Activated CD8-positive, alpha-beta memory T cell treated with anti-CD3 and anti-CD28 coated beads, Interleukin-2, amount 50 U/mL, for 4 hours (primary cell): ENCODE measurements around the gene CAMK1D.

Experiments
- DNase-seq: peaks from one replicate; pipeline ENCODE4 v3.0.0-alpha.2; 2020

CAMK1D gene

GRCh38 chr10:12774204-12774894, 425.0 kb downstream of the CAMK1D start:
- DNase-seq = no peak

DNA sequence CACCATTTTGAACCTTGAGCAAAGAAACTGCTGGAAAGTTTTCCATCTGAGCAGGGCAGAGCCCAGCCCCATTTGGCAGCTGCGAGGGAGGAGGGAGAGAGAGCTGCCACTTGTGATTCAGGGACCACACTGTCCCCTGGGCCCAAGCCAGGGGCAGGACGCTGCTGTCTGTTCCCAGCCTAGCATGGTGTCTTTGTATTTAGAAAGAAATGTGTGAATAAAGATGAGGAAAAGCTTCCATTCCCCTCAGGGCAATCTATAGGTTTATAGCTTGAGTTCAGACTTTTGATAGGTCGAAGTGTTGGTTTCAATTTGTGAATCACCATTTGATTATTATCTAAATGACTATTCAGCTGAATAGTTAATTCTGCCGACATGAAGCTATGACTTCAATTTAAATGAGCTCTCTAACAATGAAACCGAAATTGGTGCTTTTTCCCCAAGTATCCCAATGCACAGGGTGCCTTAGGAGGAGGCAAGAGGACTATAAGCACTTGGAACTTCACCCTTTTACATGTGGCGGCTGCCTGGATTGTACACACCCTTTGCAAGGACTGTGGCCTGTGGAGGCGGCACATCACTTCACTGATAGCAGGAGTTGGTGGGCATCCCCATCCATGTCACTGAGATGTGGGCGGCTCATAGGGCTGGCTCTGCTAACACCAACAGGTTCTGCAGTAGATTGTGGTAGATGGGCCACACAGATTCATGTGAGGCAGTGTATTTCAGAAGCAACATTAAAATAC, 428.7 kb downstream of the CAMK1D start:
- DNase-seq = no peak

GRCh38 chr10:12780634-12781601, 431.6 kb downstream of the CAMK1D start:
- DNase-seq = no peak

DNA sequence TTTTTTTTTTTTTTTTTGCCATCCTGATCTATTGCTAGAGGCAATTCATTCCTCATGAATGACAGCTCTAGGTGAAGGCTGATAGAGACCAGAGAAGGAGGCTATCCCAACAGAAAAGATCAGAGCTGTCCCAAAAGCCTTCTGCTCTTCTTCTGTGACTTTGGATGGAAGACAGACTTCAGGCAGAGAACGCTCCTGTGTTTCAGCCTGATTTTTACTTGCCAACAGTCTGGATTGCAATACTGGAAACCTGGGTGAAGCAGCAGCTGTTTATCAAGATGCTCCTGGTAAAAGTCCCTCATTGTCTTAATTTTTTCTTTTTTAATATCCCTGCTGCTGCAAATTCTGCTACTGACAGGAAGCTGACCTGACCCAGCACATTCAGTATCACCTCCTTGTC, 432.6 kb downstream of the CAMK1D start:
- no peak for DNase-seq

GRCh38 chr10:12782537-12782936, 433.2 kb downstream of the CAMK1D start:
- peak; percentile 36 for DNase-seq

DNA sequence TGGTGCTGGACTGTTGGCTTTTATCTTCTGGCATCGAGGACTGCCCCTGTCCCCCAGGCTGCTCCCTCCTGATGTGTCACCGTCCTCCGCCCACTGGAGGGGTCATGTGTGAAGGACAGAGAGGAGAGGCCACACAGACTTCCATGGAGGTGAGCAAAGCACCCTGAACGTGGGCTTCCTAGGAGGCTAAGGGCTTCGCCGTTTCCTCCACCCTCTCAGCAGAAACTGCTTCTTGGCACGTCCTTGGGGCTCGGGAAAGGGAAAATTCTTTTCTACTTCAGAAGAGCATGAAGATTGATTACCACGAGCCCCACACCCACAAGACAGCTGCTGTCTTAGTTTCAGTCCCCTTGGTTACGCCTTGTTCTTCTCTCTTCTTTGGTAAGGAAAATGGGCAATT, 433.9 kb downstream of the CAMK1D start:
- DNase-seq = no peak

DNA sequence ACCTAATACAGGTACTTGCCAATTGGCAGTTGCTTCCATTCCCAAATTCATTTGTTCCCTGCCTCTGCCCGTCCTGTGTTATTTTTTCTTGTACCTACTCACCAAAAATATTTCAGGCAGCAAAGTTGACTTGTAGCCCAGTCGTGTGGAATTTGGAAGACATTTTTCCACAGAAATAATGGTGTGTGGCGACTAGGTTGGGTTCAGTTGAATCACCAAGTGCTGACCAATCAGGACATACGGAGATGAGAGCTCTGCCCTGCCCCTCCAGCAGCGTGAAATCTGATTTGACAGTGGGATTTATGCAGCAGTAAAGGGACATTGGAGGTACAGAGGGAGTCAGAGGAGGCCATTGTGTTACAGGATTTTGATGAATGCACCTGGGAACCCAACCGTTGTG, 435.3 kb downstream of the CAMK1D start:
- no peak for DNase-seq

- no peak for DNase-seq
These were observed 436.1 kb downstream of the CAMK1D start for GRCh38 chr10:12785415-12785831.

DNA sequence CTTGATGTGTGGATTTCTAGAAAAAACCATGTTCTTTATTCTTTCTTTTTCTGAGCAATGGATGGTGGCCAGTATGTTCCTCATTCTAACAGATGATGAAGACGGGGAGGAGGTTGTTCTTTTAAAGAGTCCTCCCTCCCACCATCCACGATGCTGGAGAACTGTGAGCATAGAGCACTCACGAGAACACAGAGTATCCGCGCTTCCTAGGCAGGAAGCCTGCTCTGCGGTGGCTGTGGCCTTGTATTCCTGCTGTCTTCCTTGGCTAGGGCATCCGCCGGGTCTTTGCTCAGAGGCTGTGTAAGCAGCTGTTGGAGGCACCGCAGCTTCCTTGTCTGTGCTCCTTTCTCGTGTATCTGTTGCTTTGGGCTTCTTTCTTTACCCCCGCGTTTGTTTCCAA, 437.9 kb downstream of the CAMK1D start:
- DNase-seq = no peak

DNA sequence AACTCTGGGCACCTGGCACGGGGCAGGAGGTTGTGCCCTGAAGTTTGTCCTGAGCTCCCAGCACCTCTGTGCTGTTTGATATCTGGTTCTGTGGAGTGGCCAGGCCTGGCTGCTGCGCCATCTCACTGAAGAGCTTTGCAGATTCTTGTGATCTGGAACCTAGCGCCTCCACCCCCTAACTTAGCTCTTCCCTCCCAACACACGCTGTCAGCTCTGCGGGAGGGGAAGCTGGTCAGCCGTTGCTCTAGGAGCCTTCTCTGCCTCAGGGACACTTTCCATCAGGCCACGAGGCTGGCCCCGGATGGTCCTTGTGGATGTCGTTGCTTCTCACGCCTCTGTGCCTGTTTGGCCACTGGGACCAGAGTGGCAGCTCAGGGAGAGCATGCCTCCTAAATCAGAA, 438.9 kb downstream of the CAMK1D start:
- DNase-seq = no peak

DNA sequence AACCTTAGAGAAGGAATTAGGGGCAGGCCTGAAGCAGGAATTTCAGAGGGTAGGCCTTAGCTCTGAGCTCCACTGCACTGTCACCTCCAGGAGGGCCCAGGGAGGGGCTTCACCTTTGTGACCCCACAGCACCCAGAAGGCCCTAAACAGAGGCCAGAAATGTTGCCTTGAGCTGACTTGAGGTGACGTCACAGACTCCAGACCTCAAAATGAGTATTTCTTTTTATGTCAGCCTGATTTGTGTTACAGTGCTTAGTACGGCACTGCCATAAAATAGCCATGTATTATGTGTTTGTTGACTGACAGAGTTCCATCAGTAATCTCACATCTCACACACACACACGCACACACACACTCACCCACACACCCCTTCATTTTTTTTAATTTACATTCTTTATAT, 440.9 kb downstream of the CAMK1D start:
- DNase-seq = no peak

GRCh38 chr10:12791728-12792127, 442.4 kb downstream of the CAMK1D start:
- DNase-seq = no peak

DNA sequence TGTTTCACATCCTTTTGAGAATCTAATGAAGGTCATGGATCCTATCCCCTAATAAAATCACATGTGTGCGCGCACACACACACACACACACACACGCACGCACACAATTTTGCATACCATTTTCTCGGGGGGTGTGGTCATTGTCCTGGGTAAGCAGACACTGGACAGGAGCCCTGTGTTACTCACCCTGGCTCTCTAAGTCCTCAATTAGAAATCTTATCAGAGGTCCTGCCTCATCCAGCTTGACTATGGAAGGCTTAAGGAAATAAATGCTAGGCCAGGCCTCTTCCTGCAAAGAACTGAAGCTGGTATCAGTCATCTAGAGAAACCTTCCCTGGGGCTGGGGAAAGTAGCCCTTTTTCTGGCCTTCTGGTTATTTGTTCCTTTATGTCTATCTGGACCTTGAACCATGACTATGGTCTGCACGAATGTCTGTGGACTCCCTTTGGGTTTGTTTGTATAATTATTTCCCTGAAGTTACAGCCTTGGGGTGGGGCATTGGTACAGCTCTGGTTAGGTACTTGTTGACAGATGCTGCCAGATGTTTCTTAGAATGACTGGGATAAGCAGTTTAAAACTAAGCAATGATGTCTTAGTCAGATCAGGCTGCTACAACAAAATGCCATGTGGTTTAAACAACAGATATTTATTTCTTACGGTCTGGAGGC, 443.7 kb downstream of the CAMK1D start:
- DNase-seq = no peak

DNA sequence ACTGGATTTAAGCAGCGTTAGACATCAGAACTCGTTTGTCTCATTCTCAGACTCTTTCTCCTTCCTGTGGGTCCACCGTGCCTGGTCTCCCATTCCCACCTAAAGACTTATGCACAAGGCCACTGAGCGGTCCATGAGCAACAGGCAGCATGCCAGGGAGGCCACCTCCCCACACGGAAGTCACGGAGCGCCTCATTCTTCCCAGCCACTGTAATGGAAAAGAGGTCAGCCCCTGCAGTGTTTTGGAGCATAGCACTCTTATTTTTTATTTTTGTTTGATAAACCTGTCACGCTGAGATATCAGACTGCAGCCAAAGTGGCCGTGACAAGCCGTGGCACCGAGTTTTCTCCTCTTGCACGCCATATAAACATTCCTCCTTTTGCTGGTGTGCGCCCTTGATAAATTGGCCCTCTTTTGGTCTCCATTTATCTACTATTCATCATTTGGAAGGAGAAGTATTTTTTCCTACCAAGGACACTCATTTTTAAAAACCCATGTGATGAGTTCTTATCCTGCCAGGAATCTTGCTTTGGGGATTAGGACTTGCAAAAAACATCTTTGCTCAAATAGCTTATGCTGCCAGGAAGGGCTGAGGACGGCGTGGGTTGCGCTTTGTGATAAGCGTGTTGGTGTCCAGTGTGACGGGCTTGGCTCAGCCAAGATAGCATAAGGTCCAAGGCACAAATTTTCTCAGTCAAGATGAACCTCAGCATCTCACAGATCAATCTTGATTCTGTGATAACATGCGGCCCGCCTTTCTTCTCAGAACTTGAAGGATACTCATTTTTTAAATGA, 446.2 kb downstream of the CAMK1D start:
- DNase-seq = no peak

GRCh38 chr10:12796401-12797160, 447.2 kb downstream of the CAMK1D start:
- DNase-seq = no peak

DNA sequence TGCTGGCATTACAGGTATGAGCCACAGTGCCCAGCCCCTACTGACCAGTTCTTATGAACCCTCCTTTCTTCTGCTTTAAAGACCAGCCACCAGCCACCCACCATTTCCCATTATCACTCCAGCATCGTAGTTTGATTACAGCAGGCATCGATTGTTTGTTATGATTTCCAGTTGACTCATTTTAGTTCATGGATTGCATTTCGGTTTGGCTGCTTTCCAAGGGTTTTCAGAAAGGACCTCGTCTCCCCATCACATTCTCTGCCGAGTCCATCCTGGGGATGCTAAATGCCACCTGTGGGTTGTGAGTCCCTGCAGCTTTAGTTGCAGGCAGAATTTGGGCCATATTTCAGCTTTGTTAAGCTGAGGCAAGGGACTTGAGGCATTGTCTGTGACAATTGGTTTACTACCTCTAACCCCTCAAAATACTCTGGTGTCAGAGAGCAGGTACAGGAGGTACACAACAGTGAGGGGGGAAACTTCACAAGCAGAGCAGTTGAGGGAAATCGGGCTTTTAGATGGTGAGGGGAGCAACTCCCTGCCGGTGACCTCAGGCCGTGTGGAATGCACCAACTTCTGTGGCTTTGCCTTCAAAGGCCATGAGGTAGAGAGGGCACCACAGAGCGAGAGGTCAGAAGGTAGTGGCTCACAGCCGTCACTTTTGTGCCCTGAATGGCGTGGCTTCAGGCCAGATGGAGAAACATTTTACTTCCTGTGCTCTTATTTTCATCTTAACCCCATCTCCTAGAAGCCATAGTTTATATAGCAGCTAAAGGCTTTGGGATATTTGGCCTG, 448.3 kb downstream of the CAMK1D start:
- DNase-seq = no peak

- DNase-seq = no peak
These were observed 449.8 kb downstream of the CAMK1D start for GRCh38 chr10:12799144-12799543.

DNA sequence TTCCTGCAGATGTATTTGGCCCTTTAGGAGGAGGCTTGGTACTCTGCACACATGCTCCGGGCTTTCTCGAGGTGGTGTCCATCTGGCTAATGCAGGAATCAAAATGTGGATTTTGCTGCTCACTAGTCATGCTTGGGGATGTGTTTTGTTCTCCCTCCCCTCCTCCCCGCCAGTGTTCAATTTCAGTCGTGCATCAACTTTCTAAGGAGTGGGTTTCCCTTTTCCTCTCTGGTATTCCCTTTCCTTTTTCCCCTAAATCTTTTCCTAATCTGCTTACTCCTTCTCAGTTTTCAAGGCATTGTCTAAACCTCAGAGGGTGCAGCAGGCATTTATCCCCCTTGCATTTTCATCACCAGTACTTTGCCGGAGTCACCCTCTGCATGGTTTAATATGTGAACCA, 450.4 kb downstream of the CAMK1D start:
- DNase-seq = no peak

DNA sequence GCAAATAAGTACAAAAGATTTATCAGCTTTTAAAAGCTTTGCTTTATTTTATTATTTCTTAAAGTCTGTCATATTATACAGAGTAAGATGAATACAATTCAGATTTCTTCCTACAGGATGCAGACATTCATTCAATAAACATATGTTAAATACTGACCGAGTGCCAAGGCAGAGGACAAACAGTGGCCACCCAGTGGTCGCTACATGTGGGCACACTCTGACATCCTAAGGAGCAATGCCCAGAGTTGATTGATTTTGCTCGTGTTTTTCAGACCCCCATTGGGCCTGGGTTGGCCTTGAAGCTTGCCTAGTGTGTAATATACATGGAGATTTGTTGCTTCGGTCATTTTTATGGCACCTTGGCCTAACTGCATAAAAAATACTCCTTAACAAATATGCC, 451.0 kb downstream of the CAMK1D start:
- DNase-seq = no peak
